GM21447 (cell line): ENCODE measurements around the gene DDAH2.

Source experiments
- ATAC-seq: cut with Tn5 transposase; IDR thresholded peaks from one replicate; pipeline ENCODE4 v1.9.1; 2021; ENCODE audit not compliant: unreplicated experiment

DDAH2 gene

GRCh38 chr6:31728767-31729514 is at the start of gene DDAH2:
Gene DDAH2, minus strand, starts transcription at chr6:31729299. Its CDS starts 138 bp downstream, at chr6:31729161.
- ATAC-seq, result no peak

DNA sequence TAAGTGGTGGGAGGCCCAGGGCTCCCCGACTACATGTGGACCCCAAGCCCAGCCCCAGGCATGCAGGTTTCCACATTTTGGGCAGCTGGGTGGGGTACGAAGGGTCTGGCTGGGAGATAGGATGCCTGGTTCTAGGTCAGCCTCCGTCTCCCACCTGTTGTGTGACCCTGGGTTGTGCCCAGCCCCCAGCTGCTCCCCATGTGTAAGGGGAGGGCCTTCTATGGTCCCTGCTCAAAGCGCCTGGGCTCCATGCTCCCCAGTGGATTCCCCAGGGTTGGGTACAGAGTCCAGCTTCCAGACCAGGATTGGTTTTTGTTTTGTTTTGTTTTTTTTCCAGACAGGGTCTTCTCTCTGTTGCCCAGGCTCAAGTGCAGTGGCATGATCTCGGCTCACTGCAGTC is 49.1 kb upstream of the DDAH2 start:
- ATAC-seq, result no peak

- ATAC-seq, result no peak
These were observed 48.6 kb upstream of the DDAH2 start for GRCh38 chr6:31777667-31778050.

GRCh38 chr6:31776989-31777666 is 48.0 kb upstream of the DDAH2 start, which contains the start of gene VWA7:
Gene VWA7, minus strand, starts transcription at chr6:31777328. Its CDS starts 549 bp downstream, at chr6:31776779.
- peak; percentile 82 for ATAC-seq

DNA sequence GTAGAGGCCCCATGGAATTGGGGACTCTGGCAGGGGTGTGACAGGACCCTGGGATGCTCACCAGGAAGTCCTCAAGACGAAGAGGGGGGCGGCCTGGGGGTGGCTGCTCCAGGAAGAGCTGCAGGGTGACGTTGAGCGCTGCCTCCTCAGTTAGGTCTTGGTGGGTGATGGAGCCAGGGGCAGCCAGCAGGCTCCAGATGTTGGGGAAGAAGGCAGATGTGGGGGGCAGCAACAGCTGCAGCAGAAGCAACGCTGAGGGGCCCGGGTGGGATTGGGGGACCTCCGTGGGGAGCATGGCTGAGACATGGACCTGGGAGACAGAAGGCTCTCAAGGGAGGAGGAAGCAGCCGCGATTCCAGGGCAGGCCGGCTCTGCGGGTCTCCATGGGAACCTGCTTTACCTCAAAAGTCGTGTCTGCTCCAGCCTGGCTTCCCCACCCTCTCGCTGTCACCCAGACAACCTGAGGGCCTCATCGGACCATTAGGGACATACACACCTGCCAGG is 47.4 kb upstream of the DDAH2 start:
- no peak for ATAC-seq

- no peak for ATAC-seq
These were observed 46.8 kb upstream of the DDAH2 start for GRCh38 chr6:31775633-31776484.

GRCh38 chr6:31775184-31775583 is 46.1 kb upstream of the DDAH2 start:
- no peak for ATAC-seq

DNA sequence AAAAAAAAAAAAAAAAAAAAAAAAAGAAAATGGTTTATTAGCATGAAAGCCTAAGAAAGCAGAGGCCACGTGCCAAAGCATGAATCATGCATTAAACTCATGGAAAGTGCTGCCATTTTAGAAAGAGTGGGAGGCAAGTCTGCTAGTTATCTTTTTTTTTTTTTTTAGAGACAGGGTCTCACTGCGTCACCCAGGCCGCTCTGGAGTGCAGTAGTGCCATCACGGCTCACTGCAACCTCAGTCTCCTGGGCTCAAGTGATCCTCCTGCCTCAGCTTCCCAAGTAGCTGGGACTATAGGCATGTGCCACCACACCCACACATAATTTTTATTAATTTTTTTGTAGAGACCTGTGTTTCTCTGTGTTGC is 42.9 kb upstream of the DDAH2 start:
- no peak for ATAC-seq

DNA sequence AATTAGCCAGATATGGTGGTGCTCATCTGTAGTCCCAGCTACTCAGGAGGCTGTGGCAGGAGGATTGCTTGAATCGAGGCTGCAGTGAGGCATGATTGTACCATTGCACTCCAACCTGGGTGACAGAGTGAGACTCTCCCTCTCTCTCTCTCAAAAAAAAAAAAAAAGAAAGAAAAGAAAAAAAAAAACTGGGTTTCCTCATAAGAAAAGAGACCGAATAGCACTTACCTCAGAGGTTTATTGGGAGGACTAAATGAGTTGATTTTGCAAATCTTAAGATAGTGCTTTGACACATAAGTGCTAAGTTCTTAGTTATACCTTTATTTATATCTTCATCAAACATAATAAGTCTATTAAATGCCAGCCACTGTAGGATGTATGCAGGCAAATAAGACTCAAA is 41.8 kb upstream of the DDAH2 start:
- ATAC-seq, result no peak

- no peak for ATAC-seq
These were observed 40.7 kb upstream of the DDAH2 start for GRCh38 chr6:31769684-31770371.

- ATAC-seq, result no peak
These were observed 39.5 kb upstream of the DDAH2 start for GRCh38 chr6:31768363-31769257.

DNA sequence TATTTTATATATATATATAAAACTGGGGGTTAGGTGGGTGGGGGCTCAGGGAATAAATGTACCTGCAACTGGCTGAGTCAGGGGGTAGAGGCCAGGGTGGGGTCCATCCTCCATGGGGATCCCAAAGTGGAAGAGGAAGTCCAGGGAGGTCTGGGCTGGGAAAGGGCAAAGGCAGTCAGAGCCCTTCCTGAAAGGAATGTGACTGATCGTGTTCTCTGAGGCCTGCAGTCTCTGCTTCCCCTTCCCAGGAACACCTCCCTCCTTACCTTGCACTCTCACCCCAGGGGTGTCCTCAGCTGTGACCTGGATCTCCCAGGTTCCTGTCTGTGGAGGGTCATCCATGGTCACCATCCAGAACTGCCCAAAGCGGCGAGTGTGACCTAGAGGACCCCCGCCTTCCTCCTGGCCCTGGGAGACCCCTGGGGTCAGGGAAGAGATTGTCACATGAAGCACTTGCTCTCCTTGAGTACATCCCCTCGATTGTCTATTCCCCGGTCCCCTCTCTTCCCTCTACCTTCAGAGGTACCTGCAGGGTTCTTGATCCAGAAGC is 38.1 kb upstream of the DDAH2 start:
- no peak for ATAC-seq

DNA sequence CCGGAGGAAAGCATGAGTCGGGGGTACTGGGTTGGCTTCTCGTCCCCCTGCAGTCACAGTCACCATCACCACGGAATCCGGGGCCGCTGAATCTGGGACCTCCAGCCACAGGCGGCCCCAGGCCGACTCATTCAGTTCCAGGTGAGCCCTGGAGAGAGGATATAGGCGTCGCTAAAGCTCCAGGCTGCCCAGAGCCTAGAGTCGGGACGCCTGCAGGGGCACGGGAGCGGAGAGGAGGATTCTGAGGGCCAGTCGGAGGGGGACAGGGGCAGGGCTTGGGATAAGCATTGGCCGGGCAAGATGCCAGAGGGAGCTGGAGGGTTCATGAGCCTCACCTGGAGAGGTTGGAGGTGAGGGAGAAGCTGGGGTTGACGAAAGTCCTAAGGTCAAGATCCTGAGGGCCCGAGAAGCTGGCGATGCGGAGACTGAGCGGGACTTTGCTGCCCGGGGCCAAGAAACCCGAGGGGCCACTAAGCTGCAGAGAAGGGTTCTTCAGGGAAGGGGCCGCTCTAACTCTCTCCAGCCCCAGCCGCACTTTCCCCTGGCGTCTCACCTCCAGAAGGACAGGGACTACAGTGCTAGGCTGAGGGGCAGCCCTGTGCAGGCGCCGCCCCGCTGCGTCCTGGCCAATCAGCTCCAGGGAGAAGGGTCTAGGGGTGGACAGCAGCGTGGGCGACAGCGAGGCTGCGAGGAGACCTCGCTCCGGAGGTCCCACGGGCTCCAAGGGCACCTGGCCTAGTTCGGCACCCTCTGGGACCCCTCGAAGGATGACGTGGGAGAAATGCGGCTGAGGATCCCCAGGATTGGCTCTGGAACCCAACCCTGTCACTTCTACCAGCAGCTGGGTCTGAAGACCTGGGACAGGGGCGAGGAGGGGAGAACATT is 37.1 kb upstream of the DDAH2 start:
- ATAC-seq, result no peak

GRCh38 chr6:31765559-31765909 is 36.4 kb upstream of the DDAH2 start:
- no peak for ATAC-seq

DNA sequence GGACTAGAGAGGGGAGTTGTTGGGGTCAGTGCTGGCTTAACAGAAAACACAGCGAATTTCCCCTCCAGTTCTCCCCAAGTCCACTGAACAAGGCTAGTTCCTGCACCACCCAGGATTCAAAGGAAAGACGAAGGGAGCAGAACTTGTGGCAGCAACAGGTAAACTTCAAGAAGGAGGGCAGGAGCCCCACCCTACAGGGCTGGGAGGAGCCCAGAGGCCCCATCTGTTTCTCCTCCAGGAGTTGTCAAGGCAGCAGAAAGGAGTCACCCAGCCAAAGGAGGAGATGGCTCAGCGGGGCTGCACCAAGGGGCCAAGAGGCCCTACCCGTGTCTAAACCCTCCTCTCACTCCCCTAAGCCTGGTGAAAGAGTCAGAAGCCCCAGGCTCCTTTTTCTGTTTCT is 35.1 kb upstream of the DDAH2 start:
- no peak for ATAC-seq

DNA sequence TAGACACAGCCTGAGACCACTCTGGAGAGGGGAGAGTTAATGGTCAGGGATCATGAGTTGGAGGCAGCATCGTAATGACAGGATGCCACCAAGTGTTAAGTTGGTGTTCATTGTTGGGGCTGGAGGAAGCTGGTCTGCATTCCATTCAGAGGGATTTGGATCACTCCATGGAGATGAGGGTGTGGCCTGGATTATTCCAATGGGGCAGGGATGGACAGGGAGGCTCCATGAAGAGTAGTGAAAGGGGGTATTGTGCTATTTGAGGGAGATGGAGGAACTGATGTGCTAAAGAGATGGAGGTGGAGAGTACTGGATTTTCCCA is 34.5 kb upstream of the DDAH2 start:
- ATAC-seq, result no peak

DNA sequence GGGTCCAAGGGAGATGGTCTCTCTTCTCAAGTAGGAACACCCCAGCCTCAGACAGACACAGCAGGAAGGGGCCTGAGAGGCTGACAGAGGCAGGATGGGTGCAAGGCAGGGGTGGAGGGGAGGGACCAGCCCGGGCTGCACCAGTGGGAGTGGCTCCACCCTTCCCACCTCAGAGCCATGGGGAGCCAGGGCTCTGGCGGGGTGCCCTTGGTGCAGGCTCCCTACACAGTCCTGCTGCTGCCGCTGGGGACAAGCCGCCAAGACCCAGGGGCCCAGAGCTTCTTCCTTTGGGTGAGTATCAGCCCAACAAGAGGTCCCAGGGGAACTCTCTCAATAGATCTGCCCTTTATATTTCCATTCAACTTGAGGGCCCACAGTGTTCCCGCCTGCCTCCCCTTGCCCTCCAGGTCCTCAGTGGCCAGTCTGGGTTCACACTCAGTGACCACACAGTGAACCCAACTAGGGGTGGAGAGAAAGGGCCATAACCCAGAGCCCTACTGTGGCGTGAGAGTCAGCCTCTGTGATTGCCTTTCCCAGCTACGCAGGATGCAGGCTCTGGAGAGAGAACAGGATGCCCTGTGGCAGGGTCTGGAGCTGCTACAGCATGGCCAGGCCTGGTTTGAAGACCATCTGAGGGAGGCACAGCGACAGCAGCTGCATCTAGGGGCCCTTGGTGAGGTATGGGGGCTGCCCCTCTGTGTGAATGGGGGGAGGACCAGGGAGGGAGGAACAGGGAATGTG is 33.9 kb upstream of the DDAH2 start:
- no peak for ATAC-seq

DNA sequence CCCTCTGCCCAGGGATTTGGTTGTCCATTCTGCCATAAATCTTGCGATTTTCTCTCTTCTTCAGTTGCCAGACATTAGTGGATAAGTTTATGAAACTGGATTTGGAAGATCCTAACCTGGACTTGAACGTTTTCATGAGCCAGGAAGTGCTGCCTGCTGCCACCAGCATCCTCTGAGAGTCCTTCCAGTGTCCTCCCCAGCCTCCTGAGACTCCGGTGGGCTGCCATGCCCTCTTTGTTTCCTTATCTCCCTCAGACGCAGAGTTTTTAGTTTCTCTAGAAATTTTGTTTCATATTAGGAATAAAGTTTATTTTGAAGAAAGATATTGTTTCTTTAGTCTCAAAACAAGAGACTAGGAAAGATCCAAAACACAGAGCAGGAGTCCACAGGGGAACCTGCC is 33.3 kb upstream of the DDAH2 start, which contains the start of gene SAPCD1:
TSS of gene SAPCD1 (plus strand) at position 301 of the 400 bp plus-strand sequence. CDS start 399 bp downstream, outside the sequence.
- ATAC-seq, result no peak
